Stomach (tissue), 4 donors: ENCODE measurements around the gene CARMIL1.

ENCODE experiments used
- POLR2A ChIP-seq, 4 donors: fragments of 450-650 bp; IDR thresholded peaks; one replicate each; pipeline ENCODE4 v1.6.1; 2016; ENCODE audit warnings: antibody characterized with exemption in 4 of 4, control low read depth in 2 of 4, mild to moderate bottlenecking in 1 of 4, moderate library complexity in 1 of 4
- POLR2AphosphoS5 ChIP-seq, 3 donors: sonication (generic); formaldehyde crosslinking; IDR thresholded peaks; one replicate each; pipeline ENCODE4 v1.6.1; 2016; ENCODE audit warnings: antibody characterized with exemption in 3 of 3
- TF ChIP-seq, protein P1 (sequence below), 7 experiments: fragments of 450-650 bp in 4 of 7; fragments of 200-600 bp in 3 of 7; sonication (generic) in 3 of 7; IDR thresholded peaks; one replicate each; pipeline ENCODE4 v1.5.1; 2016 to 2019; ENCODE audit warnings: antibody characterized with exemption in 7 of 7, control low read depth in 2 of 7, mild to moderate bottlenecking in 1 of 7

DNA sequence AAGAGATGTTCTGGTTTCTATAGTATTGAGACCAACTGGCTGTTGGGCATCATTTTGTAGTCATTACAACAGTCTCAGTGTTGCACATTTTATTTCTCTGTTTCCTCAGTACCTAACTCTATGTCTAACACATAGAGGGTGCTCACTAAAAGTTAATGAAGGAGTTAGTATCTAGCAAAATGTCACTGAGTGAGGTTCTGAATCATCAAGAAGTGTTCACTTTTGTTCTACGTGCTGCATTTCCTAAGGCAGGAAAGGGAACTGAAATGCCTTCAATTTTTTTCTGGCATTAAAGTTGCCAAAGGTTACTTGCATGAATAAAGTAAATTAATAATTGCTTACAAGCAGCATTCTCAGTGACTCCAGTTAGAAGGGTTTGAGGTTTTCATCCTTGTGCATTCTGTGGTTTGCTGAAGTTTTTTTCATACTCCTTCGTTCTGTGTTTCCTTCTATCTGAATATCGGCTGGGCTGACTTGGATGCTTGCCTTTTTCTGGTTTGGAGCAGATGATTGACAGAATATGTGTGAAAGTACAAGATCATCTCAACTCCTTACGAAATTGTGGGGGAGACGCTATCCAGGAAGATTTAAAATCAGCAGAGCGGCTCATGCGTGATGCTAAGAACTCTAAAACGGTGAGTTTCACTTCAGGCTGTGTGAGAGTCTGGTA, 258.3 kb downstream of the CARMIL1 start:
- TF ChIP-seq, protein P1, sequence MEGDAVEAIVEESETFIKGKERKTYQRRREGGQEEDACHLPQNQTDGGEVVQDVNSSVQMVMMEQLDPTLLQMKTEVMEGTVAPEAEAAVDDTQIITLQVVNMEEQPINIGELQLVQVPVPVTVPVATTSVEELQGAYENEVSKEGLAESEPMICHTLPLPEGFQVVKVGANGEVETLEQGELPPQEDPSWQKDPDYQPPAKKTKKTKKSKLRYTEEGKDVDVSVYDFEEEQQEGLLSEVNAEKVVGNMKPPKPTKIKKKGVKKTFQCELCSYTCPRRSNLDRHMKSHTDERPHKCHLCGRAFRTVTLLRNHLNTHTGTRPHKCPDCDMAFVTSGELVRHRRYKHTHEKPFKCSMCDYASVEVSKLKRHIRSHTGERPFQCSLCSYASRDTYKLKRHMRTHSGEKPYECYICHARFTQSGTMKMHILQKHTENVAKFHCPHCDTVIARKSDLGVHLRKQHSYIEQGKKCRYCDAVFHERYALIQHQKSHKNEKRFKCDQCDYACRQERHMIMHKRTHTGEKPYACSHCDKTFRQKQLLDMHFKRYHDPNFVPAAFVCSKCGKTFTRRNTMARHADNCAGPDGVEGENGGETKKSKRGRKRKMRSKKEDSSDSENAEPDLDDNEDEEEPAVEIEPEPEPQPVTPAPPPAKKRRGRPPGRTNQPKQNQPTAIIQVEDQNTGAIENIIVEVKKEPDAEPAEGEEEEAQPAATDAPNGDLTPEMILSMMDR (IDR thresholded peaks at IDR 0.05): no peak
- TF ChIP-seq POLR2AphosphoS5 (IDR thresholded peaks at IDR 0.05) (no peak), POLR2A (IDR thresholded peaks at IDR 0.05) (no peak)
